Liver (tissue), 9 donors: ENCODE data around the gene GNLY. TPM values are rescaled to one million over a fixed set of nuclear protein-coding genes. Genes with fewer than 3 reads are reported as not detected.

ENCODE experiments used
- DNase-seq: peaks from one replicate; pipeline ENCODE4 v3.0.0-alpha.2; 2017; ENCODE audit warnings: low spot score
- H3K27ac ChIP-seq, 2 donors: one replicate each; pipeline ENCODE4 v1.7.0; 2013; ENCODE audit warnings: inconsistent platforms in 2 of 2, low read length in 2 of 2, control low read depth in 1 of 2, low read depth in 1 of 2, mild to moderate bottlenecking in 1 of 2
- H3K27me3 ChIP-seq, 4 donors: one replicate each; pipeline versions ENCODE4 v1.6.1 to v1.7.0; 2013; ENCODE audit warnings: low read length in 3 of 4, inconsistent platforms in 1 of 4, mild to moderate bottlenecking in 1 of 4, moderate library complexity in 1 of 4; ENCODE audit not compliant: control insufficient read depth in 4 of 4, insufficient read depth in 4 of 4
- H3K36me3 ChIP-seq, 4 donors: one replicate each; pipeline versions ENCODE4 v1.6.1 to v1.7.0; 2013; ENCODE audit warnings: low read length in 3 of 4, mild to moderate bottlenecking in 3 of 4, low read depth in 1 of 4, moderate library complexity in 1 of 4; ENCODE audit not compliant: control insufficient read depth in 4 of 4, insufficient read depth in 3 of 4
- H3K4me1 ChIP-seq, 4 donors: one replicate each; pipeline versions ENCODE4 v1.6.1 to v1.7.0; 2013; ENCODE audit warnings: low read length in 3 of 4, mild to moderate bottlenecking in 3 of 4, moderate library complexity in 1 of 4; ENCODE audit not compliant: control insufficient read depth in 4 of 4, insufficient read depth in 4 of 4
- H3K4me3 ChIP-seq, 3 donors: one replicate each; pipeline versions ENCODE4 v1.6.1 to v1.7.0; 2013; ENCODE audit warnings: low read length in 3 of 3, control low read depth in 1 of 3, low read depth in 1 of 3, mild to moderate bottlenecking in 1 of 3
- H3K9ac ChIP-seq, 2 donors: one replicate each; pipeline ENCODE4 v1.7.0; 2013; ENCODE audit warnings: low read length in 2 of 2, mild to moderate bottlenecking in 2 of 2, moderate library complexity in 2 of 2, control low read depth in 1 of 2, low read depth in 1 of 2
- H3K9me3 ChIP-seq, 4 donors: one replicate each; pipeline versions ENCODE4 v1.6.1 to v1.7.0; 2013; ENCODE audit warnings: low read length in 3 of 4; ENCODE audit not compliant: control insufficient read depth in 4 of 4
- ATF3 ChIP-seq: IDR thresholded peaks from 2 replicates; pipeline ENCODE4 v1.6.1; 2016; ENCODE audit warnings: antibody characterized with exemption
- EGR1 ChIP-seq, 2 donors: IDR thresholded peaks; 2 replicates each; pipeline ENCODE4 v1.6.1; 2016 to 2018; ENCODE audit warnings: antibody characterized with exemption in 2 of 2, low read depth in 2 of 2
- FOXA1 ChIP-seq: IDR thresholded peaks from 2 replicates; pipeline ENCODE4 v1.6.1; 2016; ENCODE audit warnings: antibody characterized with exemption
- HNF4A ChIP-seq, 2 donors: conservative IDR thresholded peaks; 2 replicates each; pipeline ENCODE4 v1.6.1; 2016; ENCODE audit warnings: antibody characterized with exemption in 2 of 2, mild to moderate bottlenecking in 2 of 2
- HNF4G ChIP-seq: IDR thresholded peaks from 2 replicates; pipeline ENCODE4 v1.6.1; 2016; ENCODE audit warnings: antibody characterized with exemption
- JUND ChIP-seq, 2 donors: IDR thresholded peaks; 2 replicates each; pipeline ENCODE4 v1.6.1; 2016; ENCODE audit warnings: antibody characterized with exemption in 2 of 2
- MAX ChIP-seq: IDR thresholded peaks from 2 replicates; pipeline ENCODE4 v1.6.1; 2016; ENCODE audit warnings: antibody characterized with exemption
- NR2F2 ChIP-seq: IDR thresholded peaks from 2 replicates; pipeline ENCODE4 v1.6.1; 2016; ENCODE audit warnings: antibody characterized with exemption
- RAD21 ChIP-seq, 2 donors: IDR thresholded peaks; 2 replicates each; pipeline ENCODE4 v1.6.1; 2016; ENCODE audit warnings: antibody characterized with exemption in 2 of 2, mild to moderate bottlenecking in 2 of 2
- REST ChIP-seq: IDR thresholded peaks from 2 replicates; pipeline ENCODE4 v1.6.1; 2016; ENCODE audit warnings: antibody characterized with exemption, mild to moderate bottlenecking
- RXRA ChIP-seq, 2 donors: IDR thresholded peaks; 2 replicates each; pipeline ENCODE4 v1.6.1; 2017 to 2018; ENCODE audit warnings: antibody characterized with exemption in 2 of 2, mild to moderate bottlenecking in 1 of 2
- SP1 ChIP-seq: IDR thresholded peaks from 2 replicates; pipeline ENCODE4 v1.6.1; 2018; ENCODE audit warnings: antibody characterized with exemption, mild to moderate bottlenecking
- YY1 ChIP-seq: IDR thresholded peaks from 2 replicates; pipeline ENCODE4 v1.6.1; 2016; ENCODE audit warnings: antibody characterized with exemption, mild to moderate bottlenecking
- WGBS: extraction: QIAGEN DNeasy Blood & Tissue Kit; methylation state at CpG from one replicate; pipeline ENCODE4 v1.1.7; 2013; 5-methylcytosine and 5-hydroxymethylcytosine counted together
- polyA plus RNA-seq, 2 donors: library from polyadenylated mRNA; stranded (reverse) in 1 of 2; unstranded in 1 of 2; fragments of 200-250 nt in 1 of 2; fragments of >200 nt in 1 of 2; fragmentation: Nextera tagmentation in 1 of 2; extraction: Ambion mirVana in 1 of 2; gene quantifications; one replicate each; pipeline versions ENCODE4 v1.2.1 to v1.2.3, GENCODE V29; 2013 to 2015
- total RNA-seq, 2 donors: library from RNA; depleted of rRNA; stranded (reverse); fragments of >200 nt; gene quantifications; one replicate each; pipeline ENCODE4 v1.2.3, GENCODE V29; 2014
- TF ChIP-seq, protein P1 (sequence below): fragments of 150-350 bp; IDR thresholded peaks from 2 replicates; pipeline ENCODE4 v1.5.1; 2017; ENCODE audit warnings: improper control_type of control experiment, low read depth, low read length; ENCODE audit not compliant: missing input control
- donor health status: healthy.
- donor health status: healthy.
- donor health status: healthy.
- donor health status: healthy.
- donor health status: healthy.

GNLY gene
- total and polyA plus RNA-seq, 4 donors = 0.75 to 4.8 (median 1.3) TPM; not detected in 1

DNA sequence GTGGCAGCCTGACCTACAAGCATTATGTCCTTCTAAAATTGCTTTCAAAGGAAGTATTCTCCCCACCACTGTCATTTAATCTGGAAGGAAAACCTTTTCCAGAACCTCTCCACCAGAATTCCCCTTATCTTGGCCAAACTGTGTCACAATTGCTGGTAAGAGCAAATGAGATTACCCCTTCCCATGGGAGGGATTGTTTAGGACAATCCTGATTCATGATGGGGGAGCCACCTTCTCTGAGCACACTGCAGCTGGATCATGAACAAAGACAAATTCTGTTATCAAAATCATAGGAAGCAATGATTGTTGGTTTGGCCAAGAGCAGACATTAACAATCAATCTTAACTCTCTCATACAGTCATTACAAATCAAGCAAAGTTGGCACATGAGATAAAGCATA, 41.5 kb downstream of the GNLY start:
- no peak for DNase-seq
- Histone ChIP-seq H3K4me1 (peaks cover 0 to 6% (median 4%) of the 10 kb centered on the region in 4 donors), H3K4me3 (no peak overlapping the region)

DNA sequence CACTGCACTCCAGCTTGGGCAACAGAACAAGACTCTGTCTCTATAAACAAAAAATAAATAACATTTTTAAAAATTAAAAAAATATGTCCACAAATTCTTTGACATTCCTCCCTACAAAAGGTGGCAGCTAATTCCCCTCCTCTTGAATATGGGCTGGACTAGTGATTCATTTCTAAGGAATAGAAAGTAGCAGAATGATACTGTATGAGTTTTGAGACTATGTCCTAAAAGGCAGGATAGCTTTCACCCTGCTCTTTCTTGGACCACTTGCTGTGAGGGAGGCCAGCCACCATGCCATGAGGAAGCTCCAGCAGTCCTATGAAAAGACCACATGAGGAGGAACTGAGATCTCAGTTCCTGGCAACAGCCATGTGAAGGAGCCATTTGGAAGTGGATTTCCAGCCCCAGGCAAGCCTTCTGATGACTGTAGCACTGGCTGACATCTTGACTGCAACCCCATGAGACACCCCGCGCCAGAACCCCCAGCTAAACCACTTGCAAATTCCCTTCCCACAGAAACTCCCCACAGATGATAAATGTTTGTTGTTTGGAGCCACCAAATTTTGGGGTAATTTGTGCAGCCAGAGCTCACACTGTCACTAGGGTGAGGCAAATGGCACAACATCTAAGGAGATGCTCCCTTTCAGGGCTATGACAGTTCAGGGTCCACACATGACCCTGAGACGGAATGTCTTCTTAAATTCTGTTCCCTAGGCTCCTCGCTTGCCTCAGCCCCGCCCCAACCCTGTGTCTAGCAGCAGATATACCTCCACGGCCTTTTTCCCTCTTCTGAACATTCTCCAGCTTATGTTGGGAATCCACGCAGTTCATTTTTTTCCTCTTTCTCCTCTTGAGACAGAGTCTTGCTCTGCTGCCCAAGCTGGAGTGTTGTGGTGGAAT, 42.5 kb downstream of the GNLY start:
- no peaks in the 10 kb centered on the region for H3K9me3 ChIP-seq
- TF ChIP-seq FOXA1 (no peak), SP1 (no peak), MAX (no peak), HNF4A (conservative IDR thresholded peaks at IDR 0.05) (no peak), YY1 (no peak), JUND (IDR thresholded peaks at IDR 0.05) (no peak), NR2F2 (no peak), RXRA (IDR thresholded peaks at IDR 0.05) (no peak), RAD21 (IDR thresholded peaks at IDR 0.05) (no peak)
- no peak for DNase-seq
- H3K9ac ChIP-seq = no peak overlapping the region
- H3K27ac ChIP-seq = no peak overlapping the region
- H3K4me1 ChIP-seq = peaks cover 5 to 16% (median 12%) of the 10 kb centered on the region in 4 donors
- 93% methylated on average over 7 of the region's 7 CpGs for WGBS
- no peak overlapping the region for H3K4me3 ChIP-seq
- no peaks in the 10 kb centered on the region for H3K27me3 ChIP-seq
- no peaks in the 10 kb centered on the region for H3K36me3 ChIP-seq

More for the DNA sequence above, 41.5 kb downstream of the GNLY start:
- TF ChIP-seq, protein P1, sequence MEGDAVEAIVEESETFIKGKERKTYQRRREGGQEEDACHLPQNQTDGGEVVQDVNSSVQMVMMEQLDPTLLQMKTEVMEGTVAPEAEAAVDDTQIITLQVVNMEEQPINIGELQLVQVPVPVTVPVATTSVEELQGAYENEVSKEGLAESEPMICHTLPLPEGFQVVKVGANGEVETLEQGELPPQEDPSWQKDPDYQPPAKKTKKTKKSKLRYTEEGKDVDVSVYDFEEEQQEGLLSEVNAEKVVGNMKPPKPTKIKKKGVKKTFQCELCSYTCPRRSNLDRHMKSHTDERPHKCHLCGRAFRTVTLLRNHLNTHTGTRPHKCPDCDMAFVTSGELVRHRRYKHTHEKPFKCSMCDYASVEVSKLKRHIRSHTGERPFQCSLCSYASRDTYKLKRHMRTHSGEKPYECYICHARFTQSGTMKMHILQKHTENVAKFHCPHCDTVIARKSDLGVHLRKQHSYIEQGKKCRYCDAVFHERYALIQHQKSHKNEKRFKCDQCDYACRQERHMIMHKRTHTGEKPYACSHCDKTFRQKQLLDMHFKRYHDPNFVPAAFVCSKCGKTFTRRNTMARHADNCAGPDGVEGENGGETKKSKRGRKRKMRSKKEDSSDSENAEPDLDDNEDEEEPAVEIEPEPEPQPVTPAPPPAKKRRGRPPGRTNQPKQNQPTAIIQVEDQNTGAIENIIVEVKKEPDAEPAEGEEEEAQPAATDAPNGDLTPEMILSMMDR = no peak
- TF ChIP-seq ATF3 = no peak
- no peak for TF ChIP-seq HNF4G
- no peak for TF ChIP-seq SP1
- no peak for TF ChIP-seq REST
- TF ChIP-seq HNF4A (conservative IDR thresholded peaks at IDR 0.05) = no peak
- TF ChIP-seq EGR1 (IDR thresholded peaks at IDR 0.05; ENCODE audit: low read depth in 2 of 2) = no peak
- Histone ChIP-seq H3K27ac (no peak overlapping the region), H3K36me3 (no peaks in the 10 kb centered on the region), H3K9ac (no peak overlapping the region), H3K27me3 (no peaks in the 10 kb centered on the region), H3K9me3 (no peaks in the 10 kb centered on the region)
